OCI-LY1 (cell line): Measurements from ENCODE around the gene REPS1.
"Not testable (repeated sequence)": the region's sequence is repeated elsewhere in the genome, so short reads cannot be mapped to it uniquely, and the experiment has no call there.

Experiments
- H2AFZ ChIP-seq: fragments of 200-600 bp; sonication (generic), shearing (Covaris generic); 2 replicates; pipeline ENCODE4 v1.6.0; 2014; ENCODE audit warnings: antibody characterized with exemption, mild to moderate bottlenecking, low read length
- H3F3A ChIP-seq: fragments of 200-600 bp; sonication (generic), shearing (Covaris generic); 2 replicates; pipeline ENCODE4 v1.6.0; 2014; ENCODE audit warnings: mild to moderate bottlenecking, antibody characterized with exemption, low read length, moderate library complexity; ENCODE audit not compliant: insufficient read depth
- H3K27ac ChIP-seq: fragments of 200-600 bp; sonication (generic); 2 replicates; pipeline ENCODE4 v1.5.1; 2014; ENCODE audit warnings: low read length, mixed run types, mild to moderate bottlenecking, low read depth; ENCODE audit not compliant: poor library complexity, severe bottlenecking
- H3K27me3 ChIP-seq: fragments of 200-600 bp; sonication (generic); 2 replicates; pipeline ENCODE4 v1.6.0; 2014; ENCODE audit warnings: antibody characterized with exemption, mild to moderate bottlenecking, low read length, moderate library complexity; ENCODE audit not compliant: insufficient read depth
- H3K36me3 ChIP-seq: fragments of 200-600 bp; sonication (generic); 2 replicates; pipeline ENCODE4 v1.6.1; 2014; ENCODE audit warnings: mild to moderate bottlenecking, antibody characterized with exemption, low read length, moderate library complexity, mixed read lengths; ENCODE audit not compliant: insufficient read depth
- H3K4me1 ChIP-seq: fragments of 200-600 bp; sonication (generic); 2 replicates; pipeline ENCODE4 v1.5.1; 2014; ENCODE audit warnings: mild to moderate bottlenecking, low read length, moderate library complexity; ENCODE audit not compliant: insufficient read depth, severe bottlenecking
- H3K4me2 ChIP-seq: fragments of 200-600 bp; sonication (generic), shearing (Covaris generic); 2 replicates; pipeline ENCODE4 v1.6.1; 2014; ENCODE audit warnings: low read length
- H3K4me3 ChIP-seq: fragments of 200-600 bp; sonication (generic); 2 replicates; pipeline ENCODE4 v1.5.1; 2014; ENCODE audit warnings: low read length, low read depth, mild to moderate bottlenecking, mixed read lengths; ENCODE audit not compliant: poor library complexity, severe bottlenecking
- H3K79me2 ChIP-seq: fragments of 200-600 bp; shearing (Covaris generic); 2 replicates; pipeline ENCODE4 v1.6.1; 2016; ENCODE audit warnings: mixed run types, low read length, mixed read lengths; ENCODE audit not compliant: insufficient read depth
- H3K9ac ChIP-seq: fragments of 200-600 bp; sonication (generic), shearing (Covaris generic); 2 replicates; pipeline ENCODE4 v1.6.1; 2014; ENCODE audit warnings: mild to moderate bottlenecking, low read length, mixed read lengths
- H3K9me2 ChIP-seq: fragments of 200-600 bp; sonication (generic), shearing (Covaris generic); 2 replicates; pipeline ENCODE4 v1.6.1; 2014; ENCODE audit warnings: low read depth, mild to moderate bottlenecking, low read length, mixed read lengths
- H3K9me3 ChIP-seq: fragments of 200-600 bp; shearing (Covaris generic); 2 replicates; pipeline ENCODE4 v1.6.1; 2014; ENCODE audit warnings: low read length, mixed read lengths
- H4K20me1 ChIP-seq: fragments of 200-600 bp; sonication (generic), shearing (Covaris generic); 2 replicates; pipeline ENCODE4 v1.6.0; 2016; ENCODE audit warnings: mild to moderate bottlenecking, low read length; ENCODE audit not compliant: insufficient read depth
- EZH2 ChIP-seq: fragments of 200-600 bp; sonication (generic), shearing (Covaris generic); IDR thresholded peaks from 2 replicates; pipeline ENCODE4 v1.8.0; 2017; ENCODE audit warnings: borderline replicate concordance, mixed run types, mild to moderate bottlenecking, antibody characterized with exemption, low read length, moderate library complexity, mixed read lengths
- TF ChIP-seq, protein P1 (sequence below): fragments of 200-600 bp; sonication (generic), shearing (Covaris generic); IDR thresholded peaks from 2 replicates; pipeline ENCODE4 v1.5.1; 2017; ENCODE audit warnings: mild to moderate bottlenecking, antibody characterized with exemption, low read length, moderate library complexity, mixed read lengths

REPS1 gene

DNA sequence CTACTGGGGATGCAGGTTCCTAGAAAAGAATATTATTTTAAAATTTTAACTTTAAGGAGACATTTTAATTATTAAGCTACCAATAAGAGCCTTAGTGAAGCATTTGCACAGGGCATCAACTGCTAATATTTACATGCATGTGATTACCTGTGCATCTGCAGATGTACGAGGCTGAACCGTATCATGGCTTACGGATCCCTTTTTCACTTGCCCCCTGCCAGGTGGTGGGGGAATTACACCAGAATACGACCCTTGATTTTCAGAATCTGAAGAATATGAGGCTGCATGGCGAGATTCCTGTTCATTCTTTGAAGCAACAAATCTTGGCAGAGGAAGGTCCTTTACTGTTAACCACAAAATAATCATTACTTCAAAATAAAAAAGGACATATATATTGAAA lies 42.7 kb downstream of the REPS1 start:
- peaks cover 14% of the 10 kb centered on the region; the same call in 1 of the 2 replicates for H3K79me2 ChIP-seq
- no peak overlapping the region for H3K4me2 ChIP-seq
- H3K9me3 ChIP-seq, result no peaks in the 10 kb centered on the region
- no peaks in the 10 kb centered on the region for H3K27me3 ChIP-seq
- no peak overlapping the region for H3K9ac ChIP-seq
- TF ChIP-seq, protein P1, sequence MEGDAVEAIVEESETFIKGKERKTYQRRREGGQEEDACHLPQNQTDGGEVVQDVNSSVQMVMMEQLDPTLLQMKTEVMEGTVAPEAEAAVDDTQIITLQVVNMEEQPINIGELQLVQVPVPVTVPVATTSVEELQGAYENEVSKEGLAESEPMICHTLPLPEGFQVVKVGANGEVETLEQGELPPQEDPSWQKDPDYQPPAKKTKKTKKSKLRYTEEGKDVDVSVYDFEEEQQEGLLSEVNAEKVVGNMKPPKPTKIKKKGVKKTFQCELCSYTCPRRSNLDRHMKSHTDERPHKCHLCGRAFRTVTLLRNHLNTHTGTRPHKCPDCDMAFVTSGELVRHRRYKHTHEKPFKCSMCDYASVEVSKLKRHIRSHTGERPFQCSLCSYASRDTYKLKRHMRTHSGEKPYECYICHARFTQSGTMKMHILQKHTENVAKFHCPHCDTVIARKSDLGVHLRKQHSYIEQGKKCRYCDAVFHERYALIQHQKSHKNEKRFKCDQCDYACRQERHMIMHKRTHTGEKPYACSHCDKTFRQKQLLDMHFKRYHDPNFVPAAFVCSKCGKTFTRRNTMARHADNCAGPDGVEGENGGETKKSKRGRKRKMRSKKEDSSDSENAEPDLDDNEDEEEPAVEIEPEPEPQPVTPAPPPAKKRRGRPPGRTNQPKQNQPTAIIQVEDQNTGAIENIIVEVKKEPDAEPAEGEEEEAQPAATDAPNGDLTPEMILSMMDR, result peak; percentile 37
- TF ChIP-seq EZH2, result no peak
- H4K20me1 ChIP-seq, result no peaks in the 10 kb centered on the region
- no peak overlapping the region for H2AFZ ChIP-seq
- no peak overlapping the region for H3K4me3 ChIP-seq
- no peak overlapping the region for H3K27ac ChIP-seq
- H3K4me1 ChIP-seq, result no peaks in the 10 kb centered on the region
- peaks cover 26% of the 10 kb centered on the region for H3K36me3 ChIP-seq
- H3F3A ChIP-seq, result no peaks in the 10 kb centered on the region
- H3K9me2 ChIP-seq, result no peaks in the 10 kb centered on the region

DNA sequence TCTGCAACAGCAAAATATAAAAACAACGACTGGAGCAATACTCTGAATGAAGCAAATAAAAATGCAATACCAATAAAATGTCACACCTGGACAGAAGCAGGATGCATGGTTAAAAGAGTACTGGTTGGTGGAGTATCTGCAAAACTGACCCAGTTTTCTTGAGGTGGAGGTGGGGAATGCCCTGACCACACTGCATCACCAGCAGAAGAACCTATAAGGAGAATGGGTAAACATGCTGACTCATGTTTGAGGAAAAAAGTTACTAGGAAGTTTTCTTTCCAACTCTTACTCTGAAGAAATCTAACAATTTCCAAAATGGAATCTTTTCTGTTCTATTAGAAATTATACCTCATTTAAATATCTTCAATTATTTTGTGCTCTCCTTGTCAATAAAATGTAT lies 43.6 kb downstream of the REPS1 start:
- H3K9ac ChIP-seq, result no peak overlapping the region
- TF ChIP-seq, protein P1, result no peak
- TF ChIP-seq EZH2, result no peak
- no peaks in the 10 kb centered on the region for H3K9me3 ChIP-seq
- no peak overlapping the region for H3K27ac ChIP-seq
- H3K27me3 ChIP-seq, result no peaks in the 10 kb centered on the region
- H4K20me1 ChIP-seq, result no peaks in the 10 kb centered on the region
- H3K9me2 ChIP-seq, result no peaks in the 10 kb centered on the region
- no peak overlapping the region for H3K4me2 ChIP-seq
- H3K4me3 ChIP-seq, result no peak overlapping the region
- no peak overlapping the region for H2AFZ ChIP-seq
- H3K79me2 ChIP-seq, result peaks cover 8% of the 10 kb centered on the region; the same call in 1 of the 2 replicates
- no peaks in the 10 kb centered on the region for H3K4me1 ChIP-seq
- peaks cover 32% of the 10 kb centered on the region for H3K36me3 ChIP-seq
- H3F3A ChIP-seq, result no peaks in the 10 kb centered on the region

DNA sequence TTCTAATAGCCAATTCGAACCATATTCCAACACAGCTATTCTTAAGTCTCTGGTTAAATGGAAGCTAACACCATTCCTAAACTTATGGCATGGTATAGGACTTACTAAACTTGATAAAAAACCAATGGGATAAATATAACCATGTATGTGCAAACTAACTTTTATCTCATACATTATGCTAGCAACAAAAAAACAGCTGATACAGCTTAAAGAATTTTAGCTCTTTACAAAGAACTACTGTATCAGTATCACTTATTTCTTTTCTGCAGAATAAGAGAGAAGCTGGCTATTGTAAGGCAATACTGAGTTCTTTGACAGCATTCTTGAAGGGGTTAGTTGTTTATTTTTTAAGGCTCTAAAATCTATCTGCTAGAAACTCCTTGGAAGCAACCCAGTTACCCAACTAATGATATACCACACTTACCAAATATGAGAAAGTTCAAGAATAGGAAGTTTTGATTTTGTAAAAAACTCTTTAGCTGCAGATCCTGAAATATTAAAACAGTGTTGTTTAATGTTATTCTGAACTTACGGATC lies 44.9 kb downstream of the REPS1 start:
- H2AFZ ChIP-seq, result no peak overlapping the region
- no peaks in the 10 kb centered on the region for H3K27me3 ChIP-seq
- H3K9me3 ChIP-seq, result no peaks in the 10 kb centered on the region
- H3K27ac ChIP-seq, result no peak overlapping the region
- H3K9ac ChIP-seq, result no peak overlapping the region
- no peak overlapping the region for H3K4me3 ChIP-seq
- no peaks in the 10 kb centered on the region for H3K9me2 ChIP-seq
- no peak overlapping the region for H3K4me2 ChIP-seq
- no peaks in the 10 kb centered on the region for H3K79me2 ChIP-seq
- no peak for TF ChIP-seq EZH2
- TF ChIP-seq, protein P1, result no peak
- H3F3A ChIP-seq, result no peaks in the 10 kb centered on the region
- H4K20me1 ChIP-seq, result no peaks in the 10 kb centered on the region
- no peaks in the 10 kb centered on the region for H3K4me1 ChIP-seq
- peaks cover 40% of the 10 kb centered on the region for H3K36me3 ChIP-seq

DNA sequence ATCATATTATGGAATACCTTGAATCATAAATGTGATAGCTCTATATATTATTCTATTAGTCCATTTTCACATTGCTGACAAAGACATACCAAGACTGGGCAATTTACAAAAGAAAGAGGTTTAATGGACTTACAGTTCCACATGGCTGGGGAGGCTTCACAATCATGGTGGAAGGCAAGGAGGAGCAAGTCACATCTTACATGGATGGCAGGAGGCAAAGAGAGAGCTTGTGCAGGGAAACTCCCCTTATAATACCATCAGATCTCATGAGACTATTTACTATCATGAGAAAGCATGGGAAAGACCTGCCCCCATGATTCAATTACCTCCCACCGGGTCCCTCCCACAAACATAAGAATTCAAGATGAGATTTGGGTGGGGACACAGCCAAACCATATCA lies 51.2 kb downstream of the REPS1 start:
- not testable (repeated sequence) for H3K4me2 ChIP-seq, H2AFZ ChIP-seq, H3K9ac ChIP-seq, H4K20me1 ChIP-seq, H3K9me2 ChIP-seq, H3K27ac ChIP-seq, H3K9me3 ChIP-seq, H3K79me2 ChIP-seq, H3K27me3 ChIP-seq, H3F3A ChIP-seq, H3K4me3 ChIP-seq, H3K4me1 ChIP-seq
- peaks cover 43% of the 10 kb centered on the region for H3K36me3 ChIP-seq
